HepG2 (cell line): Measurements from ENCODE around the gene TJAP1. TPM values are rescaled to one million over a fixed set of nuclear protein-coding genes. Genes with fewer than 3 reads are reported as not detected.
A peak's percentile ranks its signal among the peaks of the same experiment; 100 is the strongest.

Experiments used
- ATAC-seq: fragments of 200-7000 bp; cut with Tn5 transposase; 3 replicates; pipeline ENCODE4 v1.9.1; 2020; ENCODE audit warnings: mild to moderate bottlenecking, moderate library complexity
- BruUV-seq: library from RNA; stranded (reverse); fragments of 400-500 nt; replicated peaks from 2 replicates; lab custom pipeline; 2021; lab: Mats Ljungman, UMichigan
- CTCF ChIA-PET: fragments of 300-600 bp; formaldehyde crosslinking; extraction: SDS; loops from one replicate; lab custom pipeline; 2021; ENCODE audit warnings: low total read pairs, inconsistent platforms, low intra/inter-chr PET ratio; lab: Yijun Ruan, JAX
- POLR2A ChIA-PET: fragments of 350-600 bp; sonication (Branson Sonifier 250); formaldehyde crosslinking; loops from one replicate; lab custom pipeline; 2020; ENCODE audit warnings: antibody characterized with exemption, inconsistent platforms; lab: Yijun Ruan, JAX
- DNase-seq: peaks from one replicate; pipeline ENCODE4 v3.0.0-alpha.2; 2015; ENCODE audit warnings: low spot score
- FAIRE-seq: peaks from 3 replicates; lab custom pipeline; 2011; peaks lifted over from hg19 to GRCh38; lab: Jason Lieb, UNC
- H2AFZ ChIP-seq: one replicate; pipeline ENCODE4 v1.6.1; 2011; ENCODE audit warnings: low read length, inconsistent platforms
- H3K27ac ChIP-seq: fragments of 300-600 bp; 3 replicates; pipeline ENCODE4 v1.8.0; 2011; ENCODE audit warnings: mixed run types, mild to moderate bottlenecking, mixed read lengths, low read length, inconsistent platforms; ENCODE audit not compliant: insufficient read depth; ENCODE audit errors: extremely low read length
- H3K27me3 ChIP-seq, 2 experiments: fragments of 200-600 bp in 1 of 2; 2 replicates in 1 of 2; 3 replicates in 1 of 2; pipeline versions ENCODE4 v1.6.0 to v1.8.0; 2011; ENCODE audit warnings: low read length in 2 of 2, mild to moderate bottlenecking in 2 of 2, moderate library complexity in 2 of 2, inconsistent platforms in 1 of 2; ENCODE audit not compliant: insufficient read depth in 2 of 2, control insufficient read depth in 1 of 2
- H3K36me3 ChIP-seq, 2 experiments: fragments of 200-600 bp in 1 of 2; replicated peaks in 1 of 2; 2 replicates in 1 of 2; 3 replicates in 1 of 2; pipeline versions ENCODE4 v1.5.1 to v1.8.0; 2011; ENCODE audit warnings: low read length in 2 of 2, inconsistent platforms in 1 of 2; ENCODE audit not compliant: insufficient read depth in 2 of 2, control insufficient read depth in 1 of 2
- H3K4me1 ChIP-seq: 2 replicates; pipeline ENCODE4 v1.5.1; 2012; ENCODE audit warnings: low read length, inconsistent platforms; ENCODE audit not compliant: insufficient read depth
- H3K4me2 ChIP-seq: 2 replicates; pipeline ENCODE4 v1.6.0; 2011; ENCODE audit warnings: low read depth, low read length, inconsistent platforms
- H3K4me3 ChIP-seq, 3 experiments: fragments of 200-600 bp in 1 of 3; sonication (generic), shearing (Covaris generic) in 1 of 3; replicated peaks in 1 of 3; 2 replicates each; pipeline ENCODE4 v1.5.1; 2011 to 2016; ENCODE audit warnings: low read length in 3 of 3, inconsistent platforms in 2 of 3, low read depth in 2 of 3, mild to moderate bottlenecking in 2 of 3, control low read depth in 1 of 3, mixed read lengths in 1 of 3; ENCODE audit not compliant: insufficient read depth in 1 of 3
- H3K79me2 ChIP-seq: one replicate; pipeline ENCODE4 v1.6.1; 2011; ENCODE audit warnings: low read length, inconsistent platforms; ENCODE audit not compliant: insufficient read depth
- H3K9ac ChIP-seq: 2 replicates; pipeline ENCODE4 v1.6.0; 2011; ENCODE audit warnings: mild to moderate bottlenecking, low read depth, low read length, inconsistent platforms; ENCODE audit not compliant: insufficient read depth
- H3K9me3 ChIP-seq: 2 replicates; pipeline ENCODE4 v1.5.1; 2012; ENCODE audit warnings: mild to moderate bottlenecking, low read length
- H4K20me1 ChIP-seq: 2 replicates; pipeline ENCODE4 v1.6.0; 2011; ENCODE audit warnings: inconsistent platforms, mild to moderate bottlenecking, low read length, moderate library complexity; ENCODE audit not compliant: insufficient read depth
- ARID2 ChIP-seq: sonication (generic); formaldehyde crosslinking; IDR thresholded peaks from 2 replicates; pipeline ENCODE4 v1.8.1; 2022; ENCODE audit warnings: mild to moderate bottlenecking, missing genetic modification reagents, borderline replicate concordance
- KDM6A ChIP-seq: IDR thresholded peaks from 2 replicates; pipeline ENCODE4 v1.6.1; 2016; ENCODE audit warnings: low read depth
- KLF9 ChIP-seq: IDR thresholded peaks from 2 replicates; pipeline ENCODE4 v1.6.1; 2016; ENCODE audit warnings: low read depth
- SIX1 ChIP-seq: sonication (generic); formaldehyde crosslinking; IDR thresholded peaks from 2 replicates; pipeline ENCODE4 v1.4.0; 2020; ENCODE audit warnings: missing genetic modification reagents, borderline replicate concordance
- TMF1 ChIP-seq: sonication (generic); formaldehyde crosslinking; IDR thresholded peaks from 2 replicates; pipeline ENCODE4 v1.8.1; 2022; ENCODE audit warnings: low read depth, missing genetic modification reagents
- TP53 ChIP-seq: sonication (generic); formaldehyde crosslinking; conservative IDR thresholded peaks from 2 replicates; pipeline ENCODE4 v1.4.0; 2020; ENCODE audit warnings: missing genetic modification reagents
- ZNF629 ChIP-seq: sonication (generic); formaldehyde crosslinking; conservative IDR thresholded peaks from 2 replicates; pipeline ENCODE4 v1.5.0; 2020; ENCODE audit warnings: missing genetic modification reagents
- ZNF670 ChIP-seq: sonication (generic); formaldehyde crosslinking; IDR thresholded peaks from 2 replicates; pipeline ENCODE4 v1.8.0; 2022; ENCODE audit warnings: mild to moderate bottlenecking, missing genetic modification reagents, borderline replicate concordance
- ZNF674 ChIP-seq: sonication (generic); formaldehyde crosslinking; IDR thresholded peaks from 2 replicates; pipeline ENCODE4 v1.5.0; 2020; ENCODE audit warnings: low read depth, mild to moderate bottlenecking, missing genetic modification reagents
- WGBS: methylation state at CpG from one replicate; pipeline ENCODE4 v1.1.6; 2017; ENCODE audit warnings: low lambda C conversion rate; 5-methylcytosine and 5-hydroxymethylcytosine counted together
- in situ Hi-C: cut with HindIII; loops from 2 replicates; pipeline ENCODE4 v1.10.0; 2017; ENCODE audit warnings: low pct_unique_long_range_greater_than_20kb; ENCODE audit not compliant: extremely low pct_ligation_motif_present
- intact Hi-C: fragments of 100-400 bp; cut with micrococcal nuclease; formaldehyde crosslinking; loops from one replicate; pipeline ENCODE4 v1.10.0; 2022; ENCODE audit not compliant: unreplicated experiment
- polyA plus RNA-seq, 8 experiments: library from polyadenylated mRNA; depleted of rRNA in 3 of 8; stranded (reverse) in 7 of 8; unstranded in 1 of 8; fragments of >200 nt; fragmentation: Illumina TruSeq in 4 of 8; extraction: Trizol in 4 of 8; gene quantifications; 2 replicates each; pipeline versions ENCODE4 v1.2.1 to v1.2.3, GENCODE V29; 2011 to 2016; ENCODE audit warnings: low read depth in 4 of 8, missing spikeins in 1 of 8, mixed read lengths in 1 of 8; ENCODE audit not compliant: insufficient read depth in 1 of 8
- total RNA-seq, 5 experiments: library from RNA; depleted of rRNA; stranded (reverse); fragments of >200 nt; fragmentation: Illumina TruSeq; extraction: Trizol; gene quantifications; 2 replicates each; pipeline ENCODE4 v1.2.3, GENCODE V29; 2016; ENCODE audit warnings: low read depth in 1 of 5
- TF ChIP-seq, protein P1 (sequence below): sonication (generic); formaldehyde crosslinking; IDR thresholded peaks from 2 replicates; pipeline ENCODE4 v1.5.1; 2020; ENCODE audit warnings: missing genetic modification reagents, mild to moderate bottlenecking, borderline replicate concordance
- TF ChIP-seq, protein P2 (sequence below): sonication (generic); formaldehyde crosslinking; IDR thresholded peaks from 2 replicates; pipeline ENCODE4 v1.9.0; 2021; ENCODE audit warnings: missing genetic modification reagents, mild to moderate bottlenecking, borderline replicate concordance
- TF ChIP-seq, protein P3 (sequence below): sonication (generic); formaldehyde crosslinking; IDR thresholded peaks from 2 replicates; pipeline ENCODE4 v1.4.0; 2020; ENCODE audit warnings: missing genetic modification reagents
- TF ChIP-seq, protein P4 (sequence below): IDR thresholded peaks from 2 replicates; pipeline ENCODE4 v1.6.1; 2016; ENCODE audit warnings: missing biosample characterization, missing genetic modification reagents, low read depth
- TF ChIP-seq, protein P5 (sequence below): sonication (generic); IDR thresholded peaks from 2 replicates; pipeline ENCODE4 v1.6.1; 2016; ENCODE audit warnings: low read depth, borderline replicate concordance

The TJAP1 gene
- total and polyA plus RNA-seq, 2 of the 13 experiments (the other 11 are each of a cell fraction or from before 2014, with no cell fraction given), result 15.7 to 41.6 TPM

DNA sequence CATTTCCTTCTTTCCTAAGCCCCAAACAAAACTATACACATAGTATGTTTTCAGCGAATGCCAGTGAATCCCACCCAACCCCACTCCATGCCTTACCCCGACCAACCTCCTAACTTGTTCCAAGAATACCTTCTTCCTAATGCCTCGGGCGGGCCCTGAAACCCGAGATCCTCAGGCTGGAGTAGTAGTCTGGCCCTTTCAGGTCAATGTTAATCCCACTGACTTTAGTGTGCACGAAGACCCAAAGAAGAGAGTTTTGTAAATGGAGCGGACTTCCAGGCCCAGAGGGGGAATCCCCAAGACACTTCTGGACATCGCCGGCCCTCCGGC, 39.0 kb downstream of the TJAP1 start:
- Histone ChIP-seq H3K79me2 (peaks cover 52% of the 10 kb centered on the region), H3K27me3 (peaks cover 0 to 5% of the 10 kb centered on the region in 2 experiments; a peak in 1 of 5 replicates), H3K9me3 (no peaks in the 10 kb centered on the region), H3K4me2 (peak overlapping the region; percentile 91), H2AFZ (no peak overlapping the region), H3K27ac (peak overlapping the region; percentile 72), H3K9ac (peak overlapping the region; percentile 98), H3K36me3 (peaks cover 34 to 60% of the 10 kb centered on the region in 2 experiments), H3K4me1 (peaks cover 36% of the 10 kb centered on the region), H3K4me3 (peak overlapping the region; percentile 85 to 99 (median 93)), H4K20me1 (no peaks in the 10 kb centered on the region)
- FAIRE-seq (no peak), ATAC-seq (peak; percentile 31), DNase-seq (no peak)
- in situ Hi-C loops (no loop called here), intact Hi-C loops (loop anchor here (5.0 kb wide), 1 partner anchor 61 kb away; the partner anchor contains the start of genes POLH and XPO5)
- BruUV-seq, result no TSS peak
- ChIA-PET CTCF (no interaction called here), POLR2A (interaction anchor here (0.6 to 2.0 kb wide), 12 partner anchors 10 to 502 kb away, joined by 3 to 11 read pairs (median 5); partner anchors contain the start of genes ABCC10, GTPBP2, KLHDC3 and MEA1)
- WGBS, result 4% methylated on average over 7 of the region's 10 CpGs
- TF ChIP-seq TP53 (CRISPR knock-in tag) (0 out of 2 replicates have a peak, but pooled peaks have one; percentile 38), ZNF670 (CRISPR knock-in tag) (no peak), ZNF629 (no peak), SIX1 (0 out of 2 replicates have a peak, but pooled peaks have one; percentile 29), ARID2 (CRISPR knock-in tag) (no peak), KDM6A (CRISPR knock-in tag) (no peak), KLF9 (CRISPR knock-in tag) (no peak), ZNF674 (peak; percentile 12; the same call in 1 of the 2 replicates), TMF1 (CRISPR knock-in tag) (no peak)
- TF ChIP-seq, protein P1, sequence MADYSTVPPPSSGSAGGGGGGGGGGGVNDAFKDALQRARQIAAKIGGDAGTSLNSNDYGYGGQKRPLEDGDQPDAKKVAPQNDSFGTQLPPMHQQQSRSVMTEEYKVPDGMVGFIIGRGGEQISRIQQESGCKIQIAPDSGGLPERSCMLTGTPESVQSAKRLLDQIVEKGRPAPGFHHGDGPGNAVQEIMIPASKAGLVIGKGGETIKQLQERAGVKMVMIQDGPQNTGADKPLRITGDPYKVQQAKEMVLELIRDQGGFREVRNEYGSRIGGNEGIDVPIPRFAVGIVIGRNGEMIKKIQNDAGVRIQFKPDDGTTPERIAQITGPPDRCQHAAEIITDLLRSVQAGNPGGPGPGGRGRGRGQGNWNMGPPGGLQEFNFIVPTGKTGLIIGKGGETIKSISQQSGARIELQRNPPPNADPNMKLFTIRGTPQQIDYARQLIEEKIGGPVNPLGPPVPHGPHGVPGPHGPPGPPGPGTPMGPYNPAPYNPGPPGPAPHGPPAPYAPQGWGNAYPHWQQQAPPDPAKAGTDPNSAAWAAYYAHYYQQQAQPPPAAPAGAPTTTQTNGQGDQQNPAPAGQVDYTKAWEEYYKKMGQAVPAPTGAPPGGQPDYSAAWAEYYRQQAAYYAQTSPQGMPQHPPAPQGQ (CRISPR knock-in tag), result no peak
- TF ChIP-seq, protein P2, sequence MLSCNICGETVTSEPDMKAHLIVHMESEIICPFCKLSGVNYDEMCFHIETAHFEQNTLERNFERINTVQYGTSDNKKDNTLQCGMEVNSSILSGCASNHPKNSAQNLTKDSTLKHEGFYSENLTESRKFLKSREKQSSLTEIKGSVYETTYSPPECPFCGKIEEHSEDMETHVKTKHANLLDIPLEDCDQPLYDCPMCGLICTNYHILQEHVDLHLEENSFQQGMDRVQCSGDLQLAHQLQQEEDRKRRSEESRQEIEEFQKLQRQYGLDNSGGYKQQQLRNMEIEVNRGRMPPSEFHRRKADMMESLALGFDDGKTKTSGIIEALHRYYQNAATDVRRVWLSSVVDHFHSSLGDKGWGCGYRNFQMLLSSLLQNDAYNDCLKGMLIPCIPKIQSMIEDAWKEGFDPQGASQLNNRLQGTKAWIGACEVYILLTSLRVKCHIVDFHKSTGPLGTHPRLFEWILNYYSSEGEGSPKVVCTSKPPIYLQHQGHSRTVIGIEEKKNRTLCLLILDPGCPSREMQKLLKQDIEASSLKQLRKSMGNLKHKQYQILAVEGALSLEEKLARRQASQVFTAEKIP, result no peak
- TF ChIP-seq, protein P3, sequence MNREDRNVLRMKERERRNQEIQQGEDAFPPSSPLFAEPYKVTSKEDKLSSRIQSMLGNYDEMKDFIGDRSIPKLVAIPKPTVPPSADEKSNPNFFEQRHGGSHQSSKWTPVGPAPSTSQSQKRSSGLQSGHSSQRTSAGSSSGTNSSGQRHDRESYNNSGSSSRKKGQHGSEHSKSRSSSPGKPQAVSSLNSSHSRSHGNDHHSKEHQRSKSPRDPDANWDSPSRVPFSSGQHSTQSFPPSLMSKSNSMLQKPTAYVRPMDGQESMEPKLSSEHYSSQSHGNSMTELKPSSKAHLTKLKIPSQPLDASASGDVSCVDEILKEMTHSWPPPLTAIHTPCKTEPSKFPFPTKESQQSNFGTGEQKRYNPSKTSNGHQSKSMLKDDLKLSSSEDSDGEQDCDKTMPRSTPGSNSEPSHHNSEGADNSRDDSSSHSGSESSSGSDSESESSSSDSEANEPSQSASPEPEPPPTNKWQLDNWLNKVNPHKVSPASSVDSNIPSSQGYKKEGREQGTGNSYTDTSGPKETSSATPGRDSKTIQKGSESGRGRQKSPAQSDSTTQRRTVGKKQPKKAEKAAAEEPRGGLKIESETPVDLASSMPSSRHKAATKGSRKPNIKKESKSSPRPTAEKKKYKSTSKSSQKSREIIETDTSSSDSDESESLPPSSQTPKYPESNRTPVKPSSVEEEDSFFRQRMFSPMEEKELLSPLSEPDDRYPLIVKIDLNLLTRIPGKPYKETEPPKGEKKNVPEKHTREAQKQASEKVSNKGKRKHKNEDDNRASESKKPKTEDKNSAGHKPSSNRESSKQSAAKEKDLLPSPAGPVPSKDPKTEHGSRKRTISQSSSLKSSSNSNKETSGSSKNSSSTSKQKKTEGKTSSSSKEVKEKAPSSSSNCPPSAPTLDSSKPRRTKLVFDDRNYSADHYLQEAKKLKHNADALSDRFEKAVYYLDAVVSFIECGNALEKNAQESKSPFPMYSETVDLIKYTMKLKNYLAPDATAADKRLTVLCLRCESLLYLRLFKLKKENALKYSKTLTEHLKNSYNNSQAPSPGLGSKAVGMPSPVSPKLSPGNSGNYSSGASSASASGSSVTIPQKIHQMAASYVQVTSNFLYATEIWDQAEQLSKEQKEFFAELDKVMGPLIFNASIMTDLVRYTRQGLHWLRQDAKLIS, result 0 out of 2 replicates have a peak, but pooled peaks have one; percentile 37
- TF ChIP-seq, protein P4, sequence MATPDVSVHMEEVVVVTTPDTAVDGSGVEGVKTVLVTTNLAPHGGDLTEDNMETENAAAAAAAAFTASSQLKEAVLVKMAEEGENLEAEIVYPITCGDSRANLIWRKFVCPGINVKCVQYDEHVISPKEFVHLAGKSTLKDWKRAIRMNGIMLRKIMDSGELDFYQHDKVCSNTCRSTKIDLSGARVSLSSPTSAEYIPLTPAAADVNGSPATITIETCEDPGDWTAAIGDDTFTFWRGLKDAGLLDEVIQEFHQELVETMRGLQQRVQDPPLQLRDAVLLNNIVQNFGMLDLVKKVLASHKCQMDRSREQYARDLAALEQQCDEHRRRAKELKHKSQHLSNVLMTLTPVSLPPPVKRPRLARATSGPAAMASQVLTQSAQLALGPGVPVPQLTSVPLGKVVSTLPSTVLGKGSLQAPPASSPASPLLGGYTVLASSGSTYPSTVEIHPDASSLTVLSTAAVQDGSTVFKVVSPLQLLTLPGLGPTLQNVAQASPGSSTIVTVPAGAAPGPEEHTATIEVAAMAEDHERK, result peak; percentile 5; the same call in 1 of the 2 replicates
- TF ChIP-seq, protein P5, sequence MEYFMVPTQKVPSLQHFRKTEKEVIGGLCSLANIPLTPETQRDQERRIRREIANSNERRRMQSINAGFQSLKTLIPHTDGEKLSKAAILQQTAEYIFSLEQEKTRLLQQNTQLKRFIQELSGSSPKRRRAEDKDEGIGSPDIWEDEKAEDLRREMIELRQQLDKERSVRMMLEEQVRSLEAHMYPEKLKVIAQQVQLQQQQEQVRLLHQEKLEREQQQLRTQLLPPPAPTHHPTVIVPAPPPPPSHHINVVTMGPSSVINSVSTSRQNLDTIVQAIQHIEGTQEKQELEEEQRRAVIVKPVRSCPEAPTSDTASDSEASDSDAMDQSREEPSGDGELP, result peak; percentile 55; the same call in 1 of the 2 replicates
